GM18519 (cell line): ENCODE measurements around the gene DHRS1.

Source experiments
- ATAC-seq: cut with Tn5 transposase; IDR thresholded peaks from one replicate; pipeline ENCODE4 v1.9.1; 2021; ENCODE audit warnings: mild to moderate bottlenecking, moderate library complexity; ENCODE audit not compliant: unreplicated experiment, low FRiP score

The DHRS1 gene

GRCh38 chr14:24310646-24311604 lies 11.3 kb upstream of the DHRS1 start, which contains the start of gene LTB4R:
TSS of gene LTB4R (plus strand) at chr14:24311502. CDS start at chr14:24315652, 4,150 bp downstream.
- ATAC-seq: peak; percentile 39

GRCh38 chr14:24310265-24310645 lies 10.7 kb upstream of the DHRS1 start:
- no peak for ATAC-seq

GRCh38 chr14:24309538-24310264 lies 10.1 kb upstream of the DHRS1 start, which contains the start of gene LTB4R2:
TSS of gene LTB4R2 (plus strand) at chr14:24310140. CDS start at chr14:24310665, 525 bp downstream.
- no peak for ATAC-seq

- ATAC-seq: no peak
These were observed 9.0 kb upstream of the DHRS1 start for GRCh38 chr14:24308342-24309124.

GRCh38 chr14:24307575-24308341 lies 8.2 kb upstream of the DHRS1 start, which contains the start of gene CIDEB:
TSS of gene CIDEB (minus strand) at chr14:24307977. CDS start at chr14:24307858, 119 bp downstream.
- ATAC-seq: no peak

GRCh38 chr14:24307156-24307574 lies 7.6 kb upstream of the DHRS1 start:
- no peak for ATAC-seq

GRCh38 chr14:24304019-24304387 lies 4.4 kb upstream of the DHRS1 start:
- ATAC-seq: no peak

- ATAC-seq: no peak
These were observed 873 bp upstream of the DHRS1 start for GRCh38 chr14:24300326-24300980.

GRCh38 chr14:24298892-24299254 lies 707 bp downstream of the DHRS1 start:
- ATAC-seq: no peak

- ATAC-seq: no peak
These were observed 2.2 kb downstream of the DHRS1 start for GRCh38 chr14:24297190-24297964.

- no peak for ATAC-seq
These were observed 3.0 kb downstream of the DHRS1 start for GRCh38 chr14:24296341-24297157.

- no peak for ATAC-seq
These were observed 6.1 kb downstream of the DHRS1 start for GRCh38 chr14:24293525-24293924.

GRCh38 chr14:24292118-24292807 lies 7.3 kb downstream of the DHRS1 start:
- ATAC-seq: no peak

- ATAC-seq: no peak
These were observed 8.0 kb downstream of the DHRS1 start for GRCh38 chr14:24291446-24292117.

GRCh38 chr14:24290746-24291145 lies 8.8 kb downstream of the DHRS1 start:
- no peak for ATAC-seq

GRCh38 chr14:24289649-24290280 lies 9.8 kb downstream of the DHRS1 start:
- no peak for ATAC-seq
